Measurements from ENCODE around the gene TRAPPC2B. TPM values are rescaled to one million over a fixed set of nuclear protein-coding genes. Genes with fewer than 3 reads are reported as not detected.

Gene TRAPPC2B
- total RNA-seq, 2 experiments from 2014 or later: 9.8 to 19.3 TPM

GRCh38 chr19:57398868-57399267, 35.5 kb downstream of the TRAPPC2B start:
- Histone ChIP-seq H3K9me2 (ENCODE audit: insufficient read depth, low read length) (no peaks in the 10 kb centered on the region), H3K4me3 (ENCODE audit: low read depth, low read length, poor library complexity, severe bottlenecking) (no peak overlapping the region), H2AFZ (ENCODE audit: low read length) (no peak overlapping the region), H3K9me3 (ENCODE audit: low read length) (peaks cover 15% of the 10 kb centered on the region; the same call in 1 of the 2 replicates), H3K4me1 (ENCODE audit: insufficient read depth, low read length, poor library complexity, severe bottlenecking) (no peaks in the 10 kb centered on the region), H3K4me2 (ENCODE audit: low read length) (no peak overlapping the region), H3K36me3 (ENCODE audit: insufficient read depth, low read length) (peaks cover 48% of the 10 kb centered on the region), H4K20me1 (ENCODE audit: insufficient read depth, low read length) (no peaks in the 10 kb centered on the region), H3K27ac (ENCODE audit: low read depth, low read length, poor library complexity, severe bottlenecking) (no peak overlapping the region), H3K79me2 (ENCODE audit: insufficient read depth, low read depth, low read length) (no peaks in the 10 kb centered on the region)
- intact Hi-C loops (cut with micrococcal nuclease; ENCODE audit: unreplicated experiment): no loop called here
- BruUV-seq (replicated peaks): TSS peak; percentile 68
- ChIA-PET POLR2A (no interaction called here), CTCF (ENCODE audit: unreplicated experiment) (no interaction called here)
- no peak for DNase-seq (ENCODE audit: low spot score)
- TF ChIP-seq CTCF (conservative IDR thresholded peaks at IDR 0.05; ENCODE audit: low read length) (no peak), EZH2phosphoT487 (IDR thresholded peaks at IDR 0.05; ENCODE audit: borderline replicate concordance, low read depth, low read length) (no peak)

DNA sequence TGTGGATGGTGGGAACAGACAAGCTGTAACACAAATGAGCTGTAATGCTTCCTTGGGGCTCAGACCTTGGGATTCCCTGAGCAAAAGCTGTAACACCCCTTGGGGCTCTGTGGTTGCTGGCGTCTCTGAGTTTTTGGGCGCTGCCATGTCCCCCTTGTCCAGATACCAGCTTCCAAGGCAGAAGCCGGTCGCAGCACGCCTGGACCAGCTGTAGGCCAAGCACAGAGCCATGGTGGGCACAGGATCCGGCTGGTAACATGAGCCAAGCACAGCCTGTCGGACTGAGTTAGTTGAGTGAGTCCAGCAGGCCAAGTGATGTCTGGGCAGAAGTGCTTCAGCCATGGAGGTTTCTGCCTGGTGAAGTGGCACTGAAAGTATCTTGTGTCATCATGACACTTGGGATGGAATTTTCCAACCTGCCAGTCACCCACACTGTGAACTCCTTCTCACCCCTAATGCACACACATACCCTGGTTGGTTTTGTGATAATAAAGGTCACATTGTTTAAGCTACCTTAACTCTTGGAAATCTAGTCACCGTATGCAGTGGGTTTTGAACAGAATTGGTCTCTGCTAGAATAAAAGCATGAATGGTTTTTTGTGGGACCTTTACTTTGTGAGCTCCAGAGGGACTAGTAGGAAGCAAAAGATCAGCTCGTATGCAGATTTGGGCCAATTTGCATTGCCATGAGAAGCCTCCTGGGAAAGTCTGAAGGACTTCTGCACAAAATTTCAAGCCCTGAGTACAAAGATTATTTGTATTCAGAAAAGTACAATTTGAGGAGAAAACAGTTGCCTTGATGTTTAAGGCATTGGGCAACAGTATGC, 40.6 kb downstream of the TRAPPC2B start:
- no peak overlapping the region for H2AFZ ChIP-seq (ENCODE audit: low read length)
- TF ChIP-seq CTCF (conservative IDR thresholded peaks at IDR 0.05; ENCODE audit: low read length) (no peak), EZH2phosphoT487 (IDR thresholded peaks at IDR 0.05; ENCODE audit: borderline replicate concordance, low read depth, low read length) (no peak)
- CTCF ChIA-PET (ENCODE audit: unreplicated experiment): no interaction called here
- no peaks in the 10 kb centered on the region for H3K4me1 ChIP-seq (ENCODE audit: insufficient read depth, low read length, poor library complexity, severe bottlenecking)
- H3K79me2 ChIP-seq (ENCODE audit: insufficient read depth, low read depth, low read length): no peaks in the 10 kb centered on the region
- no peaks in the 10 kb centered on the region for H4K20me1 ChIP-seq (ENCODE audit: insufficient read depth, low read length)
- H3K4me3 ChIP-seq (ENCODE audit: low read depth, low read length, poor library complexity, severe bottlenecking): no peak overlapping the region
- POLR2A ChIA-PET: no interaction called here
- H3K36me3 ChIP-seq (ENCODE audit: insufficient read depth, low read length): peaks cover 21% of the 10 kb centered on the region
- no TSS peak for BruUV-seq (replicated peaks)
- H3K9me2 ChIP-seq (ENCODE audit: insufficient read depth, low read length): no peaks in the 10 kb centered on the region
- no peak for DNase-seq (ENCODE audit: low spot score)
- intact Hi-C loops (cut with micrococcal nuclease; ENCODE audit: unreplicated experiment): no loop called here
- H3K9me3 ChIP-seq (ENCODE audit: low read length): peaks cover 18% of the 10 kb centered on the region; the same call in 1 of the 2 replicates
- H3K27ac ChIP-seq (ENCODE audit: low read depth, low read length, poor library complexity, severe bottlenecking): no peak overlapping the region
- H3K4me2 ChIP-seq (ENCODE audit: low read length): no peak overlapping the region

- DNase-seq (ENCODE audit: low spot score): peak; percentile 69
- intact Hi-C loops (cut with micrococcal nuclease; ENCODE audit: unreplicated experiment): no loop called here
Observed at GRCh38 chr19:57406516-57407123, 43.3 kb downstream of the TRAPPC2B start.

More at GRCh38 chr19:57406516-57407123, 43.3 kb downstream of the TRAPPC2B start:
- Histone ChIP-seq H3K9me3 (ENCODE audit: low read length) (peaks cover 18% of the 10 kb centered on the region; the same call in 1 of the 2 replicates), H3K79me2 (ENCODE audit: insufficient read depth, low read depth, low read length) (no peaks in the 10 kb centered on the region; the same call in 1 of the 2 replicates), H3K27ac (ENCODE audit: low read depth, low read length, poor library complexity, severe bottlenecking) (no peak overlapping the region), H2AFZ (ENCODE audit: low read length) (no peak overlapping the region), H3K4me1 (ENCODE audit: insufficient read depth, low read length, poor library complexity, severe bottlenecking) (peaks cover 4% of the 10 kb centered on the region), H4K20me1 (ENCODE audit: insufficient read depth, low read length) (no peaks in the 10 kb centered on the region), H3K4me2 (ENCODE audit: low read length) (no peak overlapping the region), H3K9me2 (ENCODE audit: insufficient read depth, low read length) (no peaks in the 10 kb centered on the region), H3K4me3 (ENCODE audit: low read depth, low read length, poor library complexity, severe bottlenecking) (no peak overlapping the region), H3K36me3 (ENCODE audit: insufficient read depth, low read length) (peaks cover 4% of the 10 kb centered on the region; the same call in 1 of the 2 replicates)
- TF ChIP-seq EZH2phosphoT487 (IDR thresholded peaks at IDR 0.05; ENCODE audit: borderline replicate concordance, low read depth, low read length) (no peak), CTCF (conservative IDR thresholded peaks at IDR 0.05; ENCODE audit: low read length) (peak; percentile 90)
- CTCF ChIA-PET (ENCODE audit: unreplicated experiment): no interaction called here
- POLR2A ChIA-PET: no interaction called here
- BruUV-seq (replicated peaks): no TSS peak
